Lung (tissue), 12 donors: ENCODE results near the gene ST6GALNAC3. TPM values are rescaled to one million over a fixed set of nuclear protein-coding genes. Genes with fewer than 3 reads are reported as not detected.
"Not testable (repeated sequence)": the region's sequence is repeated elsewhere in the genome, so short reads cannot be mapped to it uniquely, and the experiment has no call there.

Experiments
- ATAC-seq: fragments of 200-7000 bp; cut with Tn5 transposase; one replicate; pipeline ENCODE4 v1.9.1; 2020; ENCODE audit warnings: moderate number of reproducible peaks; ENCODE audit not compliant: insufficient read depth, low FRiP score
- DNase-seq, 3 donors: peaks; one replicate each; pipeline ENCODE4 v3.0.0-alpha.2; 2013 to 2017
- H3K27ac ChIP-seq, 2 donors: one replicate each; pipeline ENCODE4 v1.5.1; 2013; ENCODE audit warnings: mild to moderate bottlenecking in 2 of 2, moderate library complexity in 2 of 2, control low read depth in 1 of 2, inconsistent platforms in 1 of 2, low read depth in 1 of 2, low read length in 1 of 2
- H3K27me3 ChIP-seq, 3 donors: one replicate each; pipeline ENCODE4 v1.5.1; 2013; ENCODE audit warnings: low read length in 2 of 3; ENCODE audit not compliant: control insufficient read depth in 3 of 3, insufficient read depth in 3 of 3
- H3K36me3 ChIP-seq, 4 donors: one replicate each; pipeline ENCODE4 v1.5.1; 2013; ENCODE audit warnings: low read length in 4 of 4, mild to moderate bottlenecking in 1 of 4, moderate library complexity in 1 of 4; ENCODE audit not compliant: control insufficient read depth in 4 of 4, insufficient read depth in 4 of 4
- H3K4me1 ChIP-seq, 5 donors: one replicate each; pipeline ENCODE4 v1.5.1; 2013; ENCODE audit warnings: low read length in 5 of 5, mild to moderate bottlenecking in 2 of 5, moderate library complexity in 1 of 5; ENCODE audit not compliant: control insufficient read depth in 5 of 5, insufficient read depth in 5 of 5
- H3K4me3 ChIP-seq: one replicate; pipeline ENCODE4 v1.5.1; 2013; ENCODE audit warnings: mild to moderate bottlenecking, control low read depth, moderate library complexity
- H3K9ac ChIP-seq, 2 donors: one replicate each; pipeline ENCODE4 v1.5.1; 2013; ENCODE audit warnings: low read length in 2 of 2, control low read depth in 1 of 2; ENCODE audit not compliant: insufficient read depth in 1 of 2
- H3K9me3 ChIP-seq, 4 donors: one replicate each; pipeline ENCODE4 v1.5.1; 2013; ENCODE audit warnings: low read length in 3 of 4, mild to moderate bottlenecking in 1 of 4, moderate library complexity in 1 of 4; ENCODE audit not compliant: control insufficient read depth in 4 of 4, insufficient read depth in 3 of 4
- WGBS, 2 donors: extraction: QIAGEN DNeasy Blood & Tissue Kit; methylation state at CpG; one replicate each; pipeline ENCODE4 v1.1.7; 2013; 5-methylcytosine and 5-hydroxymethylcytosine counted together
- polyA plus RNA-seq, 2 donors: library from polyadenylated mRNA; stranded (reverse); fragments of 200-250 nt; gene quantifications; one replicate each; pipeline ENCODE4 v1.2.1, GENCODE V29; 2013
- total RNA-seq, 2 donors: library from RNA; depleted of rRNA in 1 of 2; stranded (reverse); fragments of >200 nt in 1 of 2; gene quantifications; one replicate each; pipeline ENCODE4 v1.2.1, GENCODE V29; 2014 to 2021
- TF ChIP-seq, protein P1 (sequence below): IDR thresholded peaks from 2 replicates; pipeline ENCODE4 v1.5.1; 2012; ENCODE audit warnings: mild to moderate bottlenecking; ENCODE audit errors: control extremely low read depth, extremely low read depth
- donor health status: control.
- donor health status: control.
- donor health status: Bipolar disorder and iron deficiency.
- donor health status: healthy.
- donor health status: DM: yes; HTN: yes; CAD: no.

The ST6GALNAC3 gene
- total and polyA plus RNA-seq, 4 donors, result 2.7 to 17.9 (median 12.2) TPM

DNA sequence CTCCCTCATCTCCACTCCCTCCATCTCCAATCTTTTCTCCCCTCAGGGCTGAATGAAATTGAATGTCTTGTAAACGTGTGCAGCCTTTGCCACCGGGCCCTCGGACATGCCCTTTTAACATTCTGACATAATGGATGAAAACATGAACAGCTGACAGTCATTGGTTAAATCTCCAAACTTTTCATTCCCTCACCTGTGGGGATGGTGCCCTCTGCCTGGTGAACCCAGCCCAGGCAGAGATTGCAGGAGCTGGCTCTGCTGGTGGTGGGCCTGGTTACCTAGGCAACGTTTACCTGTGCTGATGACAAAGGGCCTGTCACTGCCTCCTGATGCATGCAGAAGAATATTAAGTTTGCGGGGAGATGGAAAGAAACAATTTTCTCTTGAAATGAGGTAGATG lies 21.3 kb downstream of the ST6GALNAC3 start:
- H3K27ac ChIP-seq, result no peak overlapping the region
- H3K4me3 ChIP-seq, result no peak overlapping the region
- TF ChIP-seq, protein P1, sequence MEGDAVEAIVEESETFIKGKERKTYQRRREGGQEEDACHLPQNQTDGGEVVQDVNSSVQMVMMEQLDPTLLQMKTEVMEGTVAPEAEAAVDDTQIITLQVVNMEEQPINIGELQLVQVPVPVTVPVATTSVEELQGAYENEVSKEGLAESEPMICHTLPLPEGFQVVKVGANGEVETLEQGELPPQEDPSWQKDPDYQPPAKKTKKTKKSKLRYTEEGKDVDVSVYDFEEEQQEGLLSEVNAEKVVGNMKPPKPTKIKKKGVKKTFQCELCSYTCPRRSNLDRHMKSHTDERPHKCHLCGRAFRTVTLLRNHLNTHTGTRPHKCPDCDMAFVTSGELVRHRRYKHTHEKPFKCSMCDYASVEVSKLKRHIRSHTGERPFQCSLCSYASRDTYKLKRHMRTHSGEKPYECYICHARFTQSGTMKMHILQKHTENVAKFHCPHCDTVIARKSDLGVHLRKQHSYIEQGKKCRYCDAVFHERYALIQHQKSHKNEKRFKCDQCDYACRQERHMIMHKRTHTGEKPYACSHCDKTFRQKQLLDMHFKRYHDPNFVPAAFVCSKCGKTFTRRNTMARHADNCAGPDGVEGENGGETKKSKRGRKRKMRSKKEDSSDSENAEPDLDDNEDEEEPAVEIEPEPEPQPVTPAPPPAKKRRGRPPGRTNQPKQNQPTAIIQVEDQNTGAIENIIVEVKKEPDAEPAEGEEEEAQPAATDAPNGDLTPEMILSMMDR, result no peak
- H3K9ac ChIP-seq, result no peak overlapping the region
- H3K9me3 ChIP-seq, result no peaks in the 10 kb centered on the region
- H3K4me1 ChIP-seq, result peaks cover 0 to 15% (median 3%) of the 10 kb centered on the region in 5 donors
- no peak for ATAC-seq
- WGBS, 2 donors, result 70 to 75% methylated on average over 5 of the region's 5 CpGs
- H3K36me3 ChIP-seq, result no peaks in the 10 kb centered on the region
- H3K27me3 ChIP-seq, result no peaks in the 10 kb centered on the region
- no peak for DNase-seq

DNA sequence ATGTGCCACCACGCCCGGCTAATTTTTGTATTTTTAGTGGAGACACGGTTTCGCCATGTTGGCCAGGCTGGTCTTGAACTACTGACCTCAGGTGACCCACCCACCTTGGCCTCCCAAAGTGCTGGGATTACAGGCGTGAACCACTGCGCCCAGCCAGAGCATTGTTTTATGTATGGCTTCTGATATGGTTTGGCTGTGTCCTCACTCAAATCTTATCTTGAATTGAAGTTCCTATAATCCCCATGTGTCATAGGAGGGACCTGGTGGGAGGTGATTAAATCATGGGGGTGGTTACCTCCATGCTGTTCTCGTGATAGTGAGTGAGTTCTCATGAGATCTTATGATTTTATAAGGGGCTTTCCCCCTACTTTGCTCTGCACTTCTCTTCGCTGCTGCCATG lies 22.5 kb downstream of the ST6GALNAC3 start:
- not testable (repeated sequence) for H3K27me3 ChIP-seq, H3K9me3 ChIP-seq, DNase-seq, H3K36me3 ChIP-seq, ATAC-seq, H3K27ac ChIP-seq, H3K9ac ChIP-seq, H3K4me3 ChIP-seq
- peaks cover 0 to 24% (median 3%) of the 10 kb centered on the region in 5 donors for H3K4me1 ChIP-seq
- WGBS, 2 donors, result 96 to 97% methylated on average over 8 of the region's 8 CpGs

DNA sequence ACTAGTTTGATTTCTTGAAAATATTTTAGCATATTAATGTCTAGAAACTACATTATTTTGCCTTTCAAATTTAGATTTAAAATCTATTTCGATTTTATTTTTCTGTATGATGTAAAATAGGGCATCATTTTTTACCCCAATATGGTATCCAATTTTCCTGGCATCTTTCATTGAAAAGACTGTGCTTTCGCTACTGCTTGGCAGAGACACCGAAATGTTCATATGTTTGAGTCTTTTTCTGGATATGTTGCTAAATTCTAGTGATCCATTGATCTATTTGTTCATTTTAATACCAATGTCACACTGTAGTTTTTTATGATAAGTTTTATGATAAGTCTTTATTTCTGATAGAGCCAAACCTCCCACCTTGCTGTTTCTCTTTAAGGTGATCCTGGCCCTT lies 24.3 kb downstream of the ST6GALNAC3 start:
- 96 to 99% methylated on average over 3 of the region's 3 CpGs for WGBS, 2 donors
- Histone ChIP-seq H3K36me3 (no peaks in the 10 kb centered on the region), H3K9me3 (no peaks in the 10 kb centered on the region), H3K4me1 (peaks cover 0 to 20% (median 0%) of the 10 kb centered on the region in 5 donors), H3K27ac (no peak overlapping the region), H3K4me3 (no peak overlapping the region), H3K27me3 (no peaks in the 10 kb centered on the region), H3K9ac (no peak overlapping the region)
- ATAC-seq, result no peak
- DNase-seq, result no peak
- TF ChIP-seq, protein P1, result no peak

DNA sequence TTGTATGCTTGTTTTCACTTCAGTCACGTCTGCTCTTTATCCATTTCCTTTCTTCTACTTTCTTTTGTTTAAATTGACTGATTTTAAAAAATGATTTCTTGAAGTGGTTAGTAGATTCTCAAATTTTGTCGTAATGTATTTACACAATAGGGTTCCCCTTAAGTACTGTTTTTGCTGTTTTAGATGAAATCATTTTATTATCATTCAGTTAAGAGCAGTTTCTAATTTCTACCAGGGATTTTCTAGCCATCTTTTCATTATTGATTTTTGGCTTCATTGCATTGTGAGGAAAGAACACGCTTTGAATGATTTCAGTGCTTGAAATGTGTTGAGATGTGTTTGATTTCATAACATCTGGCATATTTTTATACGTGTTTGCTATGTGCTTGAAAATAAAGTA lies 27.0 kb downstream of the ST6GALNAC3 start:
- Histone ChIP-seq H3K4me3 (no peak overlapping the region), H3K36me3 (no peaks in the 10 kb centered on the region), H3K27ac (no peak overlapping the region), H3K9me3 (no peaks in the 10 kb centered on the region), H3K27me3 (no peaks in the 10 kb centered on the region), H3K4me1 (peaks cover 0 to 29% (median 0%) of the 10 kb centered on the region in 5 donors), H3K9ac (no peak overlapping the region)
- peak in 2 of 3 donors; percentile 53 to 55 for DNase-seq
- 51 to 63% methylated on average over 4 of the region's 4 CpGs for WGBS, 2 donors
- TF ChIP-seq, protein P1, result no peak
- no peak for ATAC-seq
